Measurements from ENCODE around the gene HECW1.

GRCh38 chr7:43463401-43463980 lies 351.0 kb downstream of the HECW1 start:
- TF ChIP-seq SPI1 (IDR thresholded peaks at IDR 0.05; ENCODE audit: low read depth, low read length), result no peak
- TF ChIP-seq POLR2AphosphoS5 (IDR thresholded peaks at IDR 0.05; ENCODE audit: low read depth, low read length), result no peak
- TF ChIP-seq POLR2A (IDR thresholded peaks at IDR 0.05; ENCODE audit: low read depth, low read length), result no peak
- no peak for TF ChIP-seq TAF1 (IDR thresholded peaks at IDR 0.05; ENCODE audit: low read depth, low read length)

All from GM12891 (cell line).